HepG2 (cell line): ENCODE measurements around the gene MYCBP2.

Source experiments
- ATF3 ChIP-seq: sonication (generic); formaldehyde crosslinking; IDR thresholded peaks from 2 replicates; pipeline ENCODE4 v1.4.0; 2020; ENCODE audit warnings: missing genetic modification reagents
- CHD2 ChIP-seq: IDR thresholded peaks from 2 replicates; pipeline ENCODE4 v1.6.1; 2011; ENCODE audit warnings: low read depth, low read length, improper control_type of control experiment
- CTCF ChIP-seq: sonication (generic); formaldehyde crosslinking; IDR thresholded peaks from 2 replicates; pipeline ENCODE4 v1.5.0; 2020; ENCODE audit warnings: mild to moderate bottlenecking, missing genetic modification reagents, moderate library complexity
- MTA1 ChIP-seq: sonication (generic); formaldehyde crosslinking; IDR thresholded peaks from 2 replicates; pipeline ENCODE4 v1.4.0; 2020; ENCODE audit warnings: missing genetic modification reagents, mild to moderate bottlenecking, borderline replicate concordance
- NFYB ChIP-seq: sonication (generic); formaldehyde crosslinking; IDR thresholded peaks from 2 replicates; pipeline ENCODE4 v1.4.0; 2020; ENCODE audit warnings: missing genetic modification reagents
- PRDM15 ChIP-seq: sonication (generic); formaldehyde crosslinking; IDR thresholded peaks from 2 replicates; pipeline ENCODE4 v1.4.0; 2020; ENCODE audit warnings: missing genetic modification reagents
- TARDBP ChIP-seq: sonication (generic); formaldehyde crosslinking; IDR thresholded peaks from 2 replicates; pipeline ENCODE4 v1.8.0; 2022; ENCODE audit warnings: mild to moderate bottlenecking, missing genetic modification reagents
- ZBTB21 ChIP-seq: sonication (generic); formaldehyde crosslinking; IDR thresholded peaks from 2 replicates; pipeline ENCODE4 v1.4.0; 2020; ENCODE audit warnings: missing genetic modification reagents
- ZFP62 ChIP-seq: sonication (generic); formaldehyde crosslinking; IDR thresholded peaks from 2 replicates; pipeline ENCODE4 v1.4.0; 2020; ENCODE audit warnings: missing genetic modification reagents
- ZNF512 ChIP-seq: sonication (generic); formaldehyde crosslinking; IDR thresholded peaks from 2 replicates; pipeline ENCODE4 v1.4.0; 2020; ENCODE audit warnings: mild to moderate bottlenecking, missing genetic modification reagents
- ZNF776 ChIP-seq: sonication (generic); formaldehyde crosslinking; IDR thresholded peaks from 2 replicates; pipeline ENCODE4 v1.4.0; 2020; ENCODE audit warnings: mild to moderate bottlenecking, missing genetic modification reagents
- ZNF841 ChIP-seq: sonication (generic); formaldehyde crosslinking; IDR thresholded peaks from 2 replicates; pipeline ENCODE4 v1.8.1; 2023; ENCODE audit warnings: missing genetic modification reagents, borderline replicate concordance

DNA sequence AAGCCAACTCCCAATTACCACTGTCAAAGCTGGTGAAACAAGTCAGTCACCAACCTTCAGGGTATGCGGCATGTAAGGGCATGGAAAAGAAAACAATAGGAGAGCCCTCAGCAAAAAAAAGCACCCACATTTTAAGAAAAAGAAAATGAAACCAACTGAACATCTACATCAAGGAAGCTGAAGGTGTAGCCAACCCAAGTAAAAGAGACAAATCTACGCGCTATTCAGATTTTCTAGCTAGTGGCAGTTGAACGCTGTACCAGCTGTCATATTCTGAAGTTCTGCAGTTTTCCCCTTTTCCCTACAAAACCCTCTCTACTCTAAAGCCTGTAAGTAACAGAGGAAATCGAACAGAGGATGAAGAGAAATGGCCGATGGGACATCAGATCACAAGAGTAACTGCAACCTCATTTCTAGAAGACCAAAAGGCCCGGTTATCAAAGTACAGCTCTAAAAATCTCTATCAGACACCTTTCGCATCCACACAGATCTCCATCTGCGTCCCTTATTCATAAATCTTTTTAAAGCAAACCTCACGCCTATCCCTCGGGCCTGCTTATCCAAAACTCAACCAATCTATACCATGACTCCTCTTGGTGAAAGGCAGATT is 1.4 kb downstream of the MYCBP2 start:
- no peak for TF ChIP-seq MTA1 (CRISPR knock-in tag)
- no peak for TF ChIP-seq TARDBP (CRISPR knock-in tag)
- no peak for TF ChIP-seq PRDM15
- TF ChIP-seq ATF3: no peak
- no peak for TF ChIP-seq ZBTB21 (CRISPR knock-in tag)
- TF ChIP-seq NFYB (CRISPR knock-in tag): no peak
- no peak for TF ChIP-seq ZNF776 (CRISPR knock-in tag)
- TF ChIP-seq CHD2: no peak
- TF ChIP-seq CTCF (CRISPR knock-in tag): no peak
- TF ChIP-seq ZNF512 (CRISPR knock-in tag): no peak
- no peak for TF ChIP-seq ZNF841 (CRISPR knock-in tag)
- no peak for TF ChIP-seq ZFP62 (CRISPR knock-in tag)
